Measurements from ENCODE around the gene CCND2.
A peak's percentile ranks its signal among the peaks of the same experiment; 100 is the strongest.

CCND2 gene

GRCh38 chr12:4276524-4277204 lies 3.1 kb downstream of the CCND2 start:
- DNase-seq (ENCODE audit: low spot score): peak; percentile 89

GRCh38 chr12:4277205-4277543 lies 3.6 kb downstream of the CCND2 start:
- no peak for DNase-seq (ENCODE audit: low spot score)

GRCh38 chr12:4277857-4278256 lies 4.3 kb downstream of the CCND2 start:
- no peak for DNase-seq (ENCODE audit: low spot score)

- DNase-seq (ENCODE audit: low spot score): no peak
These were observed 5.0 kb downstream of the CCND2 start for GRCh38 chr12:4278329-4279197.

- DNase-seq (ENCODE audit: low spot score): no peak
These were observed 5.7 kb downstream of the CCND2 start for GRCh38 chr12:4279198-4279690.

GRCh38 chr12:4280351-4281163 lies 7.0 kb downstream of the CCND2 start:
- DNase-seq (ENCODE audit: low spot score): no peak

- DNase-seq (ENCODE audit: low spot score): no peak
These were observed 7.7 kb downstream of the CCND2 start for GRCh38 chr12:4281173-4281654.

GRCh38 chr12:4282103-4282891 lies 8.7 kb downstream of the CCND2 start:
- DNase-seq (ENCODE audit: low spot score): no peak

GRCh38 chr12:4282892-4283511 lies 9.4 kb downstream of the CCND2 start:
- no peak for DNase-seq (ENCODE audit: low spot score)

GRCh38 chr12:4283512-4284255 lies 10.1 kb downstream of the CCND2 start:
- DNase-seq (ENCODE audit: low spot score): no peak

GRCh38 chr12:4284306-4284705 lies 10.7 kb downstream of the CCND2 start:
- no peak for DNase-seq (ENCODE audit: low spot score)

GRCh38 chr12:4285070-4285469 lies 11.5 kb downstream of the CCND2 start:
- no peak for DNase-seq (ENCODE audit: low spot score)

- no peak for DNase-seq (ENCODE audit: low spot score)
These were observed 12.7 kb downstream of the CCND2 start for GRCh38 chr12:4286228-4286627.

- no peak for DNase-seq (ENCODE audit: low spot score)
These were observed 13.3 kb downstream of the CCND2 start for GRCh38 chr12:4286771-4287317.

- DNase-seq (ENCODE audit: low spot score): peak; percentile 67
These were observed 14.0 kb downstream of the CCND2 start for GRCh38 chr12:4287325-4288211.

GRCh38 chr12:4288296-4289131 lies 15.0 kb downstream of the CCND2 start:
- DNase-seq (ENCODE audit: low spot score): no peak

- no peak for DNase-seq (ENCODE audit: low spot score)
These were observed 15.8 kb downstream of the CCND2 start for GRCh38 chr12:4289231-4289878.
